ENCODE data around the gene GTPBP4.
"Not testable (repeated sequence)": the region's sequence is repeated elsewhere in the genome, so short reads cannot be mapped to it uniquely, and the experiment has no call there.

The GTPBP4 gene

GRCh38 chr10:1024103-1024502, 35.9 kb downstream of the GTPBP4 start:
- no peak for DNase-seq (ENCODE audit: low read depth in 1 of 2, low spot score in 1 of 2)

- DNase-seq (ENCODE audit: low read depth in 1 of 2, low spot score in 1 of 2) = no peak
Observed at GRCh38 chr10:1025683-1026082, 37.4 kb downstream of the GTPBP4 start, which contains the start of gene IDI2. Gene IDI2 (minus strand): TSS chr10:1025859. CDS start chr10:1024723, 1,136 bp downstream.

- no peak for DNase-seq (ENCODE audit: low read depth in 1 of 2, low spot score in 1 of 2)
Observed at GRCh38 chr10:1026578-1026977, 38.3 kb downstream of the GTPBP4 start.

GRCh38 chr10:1029838-1030237, 41.6 kb downstream of the GTPBP4 start:
- no peak for DNase-seq (ENCODE audit: low read depth in 1 of 2, low spot score in 1 of 2)

GRCh38 chr10:1033601-1034000, 45.4 kb downstream of the GTPBP4 start:
- no peak for DNase-seq (ENCODE audit: low read depth in 1 of 2, low spot score in 1 of 2)

GRCh38 chr10:1034758-1035157, 46.5 kb downstream of the GTPBP4 start:
- no peak for DNase-seq (ENCODE audit: low read depth in 1 of 2, low spot score in 1 of 2)

GRCh38 chr10:1035201-1035600, 47.0 kb downstream of the GTPBP4 start:
- no peak for DNase-seq (ENCODE audit: low read depth in 1 of 2, low spot score in 1 of 2)

GRCh38 chr10:1036341-1036791, 48.1 kb downstream of the GTPBP4 start:
- DNase-seq (ENCODE audit: low read depth in 1 of 2, low spot score in 1 of 2) = no peak

- no peak for DNase-seq (ENCODE audit: low read depth in 1 of 2, low spot score in 1 of 2)
Observed at GRCh38 chr10:1037098-1037497, 48.9 kb downstream of the GTPBP4 start.

GRCh38 chr10:1038769-1039168, 50.5 kb downstream of the GTPBP4 start:
- not testable (repeated sequence) for DNase-seq (ENCODE audit: low read depth in 1 of 2, low spot score in 1 of 2)

- no peak for DNase-seq (ENCODE audit: low read depth in 1 of 2, low spot score in 1 of 2)
Observed at GRCh38 chr10:1040133-1040532, 51.9 kb downstream of the GTPBP4 start.

GRCh38 chr10:1041514-1041913, 53.3 kb downstream of the GTPBP4 start:
- DNase-seq (ENCODE audit: low read depth in 1 of 2, low spot score in 1 of 2) = no peak

- DNase-seq (ENCODE audit: low read depth in 1 of 2, low spot score in 1 of 2) = no peak
Observed at GRCh38 chr10:1043532-1043995, 55.3 kb downstream of the GTPBP4 start.

- DNase-seq (ENCODE audit: low read depth in 1 of 2, low spot score in 1 of 2) = no peak
Observed at GRCh38 chr10:1044146-1044545, 55.9 kb downstream of the GTPBP4 start.

- DNase-seq (ENCODE audit: low read depth in 1 of 2, low spot score in 1 of 2) = no peak
Observed at GRCh38 chr10:1044964-1045363, 56.7 kb downstream of the GTPBP4 start.

GRCh38 chr10:1045415-1045814, 57.2 kb downstream of the GTPBP4 start:
- DNase-seq (ENCODE audit: low read depth in 1 of 2, low spot score in 1 of 2) = no peak

- DNase-seq (ENCODE audit: low read depth in 1 of 2, low spot score in 1 of 2) = no peak
Observed at GRCh38 chr10:1047937-1048336, 59.7 kb downstream of the GTPBP4 start.

GRCh38 chr10:1048349-1048731, 60.1 kb downstream of the GTPBP4 start:
- no peak for DNase-seq (ENCODE audit: low read depth in 1 of 2, low spot score in 1 of 2)

GRCh38 chr10:1048732-1049424, 60.6 kb downstream of the GTPBP4 start, which contains the start of gene IDI1:
Gene IDI1 (minus strand): TSS chr10:1049119. CDS start chr10:1049003, 116 bp downstream.
- DNase-seq (ENCODE audit: low read depth in 1 of 2, low spot score in 1 of 2) = peak; percentile 88 to 95

GRCh38 chr10:1049425-1049958, 61.3 kb downstream of the GTPBP4 start:
- DNase-seq (ENCODE audit: low read depth in 1 of 2, low spot score in 1 of 2) = no peak

- no peak for DNase-seq (ENCODE audit: low read depth in 1 of 2, low spot score in 1 of 2)
Observed at GRCh38 chr10:1050145-1050544, 61.9 kb downstream of the GTPBP4 start.

GRCh38 chr10:1050554-1050953, 62.3 kb downstream of the GTPBP4 start:
- no peak for DNase-seq (ENCODE audit: low read depth in 1 of 2, low spot score in 1 of 2)

GRCh38 chr10:1054684-1055083, 66.5 kb downstream of the GTPBP4 start:
- DNase-seq (ENCODE audit: low read depth in 1 of 2, low spot score in 1 of 2) = no peak
